VCaP (cell line): ENCODE measurements around the gene LY6G6C.

Source experiments
- H3K27ac ChIP-seq: fragments of 450-650 bp; 2 replicates; pipeline ENCODE4 v1.5.1; 2017
- CTCF ChIP-seq: fragments of 450-650 bp; conservative IDR thresholded peaks from 2 replicates; pipeline ENCODE4 v1.5.1; 2017; ENCODE audit warnings: mild to moderate bottlenecking, moderate library complexity

LY6G6C gene

GRCh38 chr6:31729515-31729978 is 8.0 kb upstream of the LY6G6C start:
- peak; percentile 77 for TF ChIP-seq CTCF
- H3K27ac ChIP-seq, result peak overlapping the region; percentile 77

DNA sequence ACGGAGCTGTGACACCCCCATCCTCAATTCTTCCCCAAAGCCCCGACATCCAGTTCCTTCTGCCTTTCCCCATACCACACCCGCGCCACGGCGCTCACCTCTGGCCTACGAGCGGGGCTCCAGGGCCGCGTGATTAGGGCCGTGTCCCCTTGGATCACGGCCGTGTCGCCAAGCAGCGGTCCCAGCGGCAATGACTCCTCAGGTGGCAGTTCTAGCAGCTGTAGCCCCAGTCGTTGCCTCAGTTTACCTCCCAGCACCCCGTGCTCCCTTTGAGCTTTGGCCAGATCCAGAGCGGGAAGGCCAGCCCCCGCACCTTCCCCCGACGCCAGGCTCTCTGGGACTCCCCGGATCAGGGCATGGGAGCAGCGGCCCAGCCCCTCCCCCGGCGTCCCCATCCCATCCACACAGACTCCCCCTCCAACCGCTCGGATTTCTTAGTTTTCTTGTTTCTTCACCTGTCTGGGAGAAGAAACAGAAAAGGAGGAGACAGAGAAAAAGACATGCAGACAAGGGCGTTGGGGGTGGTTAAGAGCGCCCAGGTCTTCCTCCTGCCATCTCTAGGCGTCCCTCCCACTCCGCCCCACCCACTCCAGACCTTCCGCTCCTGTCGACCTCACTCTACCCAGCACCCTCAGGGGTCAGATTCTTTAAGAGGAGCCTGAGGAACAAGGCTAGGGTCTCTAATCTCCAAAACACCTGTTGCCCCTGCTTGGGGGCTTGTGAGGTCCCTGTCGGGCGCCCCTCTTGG is 7.4 kb upstream of the LY6G6C start, which contains the start of gene DDAH2:
DDAH2 (minus strand) TSS at position 533 of the 748 bp plus-strand sequence; CDS start at position 395, 138 bp downstream.
- TF ChIP-seq CTCF, result no peak
- H3K27ac ChIP-seq, result peak within 1 kb of the TSS; percentile 77

- H3K27ac ChIP-seq, result peak overlapping the region; percentile 77; the same call in 1 of the 2 replicates
- no peak for TF ChIP-seq CTCF
Measured at GRCh38 chr6:31727717-31728671, 6.4 kb upstream of the LY6G6C start.

DNA sequence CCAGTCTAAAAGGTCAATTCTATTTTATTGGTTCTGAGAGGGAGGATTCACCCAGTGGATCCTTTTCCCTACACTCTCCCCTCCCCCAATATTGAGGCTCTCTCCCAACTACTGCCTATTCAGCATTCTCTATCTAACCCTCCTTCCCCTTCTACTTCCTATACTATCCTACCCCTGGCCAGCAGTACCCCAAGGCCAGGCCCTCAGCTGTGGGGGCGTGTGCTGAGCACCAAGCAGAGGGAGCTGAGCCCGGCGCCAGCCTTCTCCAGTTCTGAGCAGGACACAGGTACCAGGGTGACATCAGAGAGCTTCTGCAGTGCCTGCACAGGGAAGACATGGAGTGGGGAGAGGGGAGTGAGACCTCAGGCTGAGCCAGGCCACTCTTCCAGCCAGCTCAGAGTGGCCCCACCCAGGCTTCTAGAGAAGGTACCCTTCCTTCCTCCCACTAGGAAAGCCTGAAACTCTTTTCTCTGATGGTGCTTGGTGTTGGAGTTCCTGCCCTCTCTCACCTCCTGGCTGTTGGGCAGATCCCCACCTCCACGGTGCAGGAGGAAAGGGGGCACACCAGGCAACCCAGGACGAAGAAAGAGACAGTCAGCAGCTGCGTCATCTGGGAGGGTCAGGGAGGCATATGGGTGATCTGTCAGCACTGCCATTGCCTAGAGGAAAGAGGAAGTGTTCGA is 5.6 kb upstream of the LY6G6C start:
- no peak overlapping the region for H3K27ac ChIP-seq
- TF ChIP-seq CTCF, result no peak

GRCh38 chr6:31725502-31726350 is 4.2 kb upstream of the LY6G6C start:
- peak overlapping the region; percentile 37; the same call in 1 of the 2 replicates for H3K27ac ChIP-seq
- TF ChIP-seq CTCF, result no peak

- TF ChIP-seq CTCF, result no peak
- H3K27ac ChIP-seq, result no peak overlapping the region
Measured at GRCh38 chr6:31723980-31724691, 2.6 kb upstream of the LY6G6C start.
